LoVo (cell line): ENCODE data around the gene MAGI3.

Source experiments
- DNase-seq: peaks from one replicate; pipeline ENCODE4 v3.0.0-alpha.2; 2016; ENCODE audit warnings: low spot score

The MAGI3 gene

DNA sequence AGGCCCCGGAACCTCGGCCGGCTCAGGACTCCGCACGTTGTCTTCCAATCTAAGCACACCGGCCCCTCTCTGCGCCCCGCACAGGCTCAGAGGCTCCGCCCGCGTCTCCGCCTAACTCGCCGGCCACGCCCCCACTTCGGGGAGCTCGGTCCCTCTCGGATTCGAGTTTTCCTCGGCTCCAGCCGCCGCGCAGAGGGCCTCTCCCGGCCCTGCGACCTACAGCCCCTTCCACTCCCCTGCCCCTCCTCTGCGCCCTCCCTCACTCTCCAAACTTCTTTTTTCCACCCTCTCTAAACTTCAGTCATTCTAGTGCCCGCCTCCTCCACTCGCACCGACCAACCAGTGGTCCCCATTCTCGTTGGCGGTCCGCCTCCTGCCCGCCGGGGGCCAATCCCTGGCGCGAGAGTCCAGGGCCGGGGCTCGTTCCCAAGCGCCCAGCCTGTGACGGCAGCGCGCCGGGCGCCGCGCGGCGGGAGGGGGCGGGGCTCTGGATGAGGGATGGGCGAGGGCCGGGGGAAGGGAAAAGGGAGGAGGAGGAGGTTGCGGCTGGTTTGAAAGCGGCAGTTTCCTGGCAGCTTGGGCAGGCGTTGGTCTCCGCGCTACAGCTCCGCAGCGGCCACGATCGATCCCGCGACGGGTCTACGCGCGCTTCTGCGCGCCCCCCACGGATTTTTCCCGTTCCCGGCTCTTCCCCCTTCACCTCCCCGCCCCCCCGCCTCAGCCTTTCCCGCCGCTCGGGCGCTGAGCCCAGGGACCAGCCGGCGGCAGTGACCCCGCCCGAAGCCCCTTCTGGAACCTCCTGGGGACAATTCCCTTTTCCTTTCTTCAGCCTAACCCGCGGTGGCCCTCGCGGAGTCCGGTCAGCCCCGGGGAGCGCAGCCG, at the start of gene MAGI3:
TSS of gene MAGI3 (plus strand) at position 563 of the 882 bp plus-strand sequence. CDS start 519 bp downstream, outside the sequence.
- DNase-seq, result peak; percentile 97

DNA sequence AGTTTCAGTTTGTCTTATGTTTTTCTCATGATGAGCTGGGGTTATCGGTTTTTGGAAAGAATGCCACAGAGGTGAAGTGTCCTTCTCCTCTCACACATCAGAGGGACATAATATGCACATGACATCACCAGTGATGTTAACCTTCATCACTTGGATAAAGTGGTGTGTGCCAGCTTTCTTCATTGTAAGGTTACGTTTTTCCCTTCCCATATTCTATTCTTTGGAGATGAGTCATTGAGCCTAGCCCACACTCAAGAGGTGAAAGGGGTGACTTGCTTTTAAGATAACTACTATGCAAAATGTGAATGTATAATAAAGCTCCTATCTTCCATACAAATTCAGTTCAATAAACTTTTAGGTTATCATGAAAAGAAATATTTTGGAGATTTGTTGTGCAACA, 36.7 kb upstream of the MAGI3 start:
- DNase-seq, result peak; percentile 11

DNA sequence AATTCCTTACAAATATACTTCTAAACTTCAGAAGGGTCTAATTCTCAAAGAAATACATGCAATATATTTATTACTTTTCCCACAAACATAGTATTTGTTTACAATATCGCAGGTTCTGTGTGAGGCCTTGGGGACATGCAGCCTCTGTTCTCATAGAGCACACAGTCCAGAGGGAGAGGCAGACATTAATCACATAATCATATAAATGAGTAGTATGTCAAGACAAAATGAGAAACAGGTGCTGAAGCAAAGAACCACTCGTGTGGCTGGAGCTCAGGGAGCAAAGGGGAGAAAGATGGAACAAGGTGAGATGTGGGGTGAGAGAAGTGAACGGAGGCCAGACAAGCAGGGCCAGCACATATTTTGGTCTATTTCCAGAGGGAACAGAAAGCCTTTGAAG, 26.4 kb upstream of the MAGI3 start:
- DNase-seq, result no peak

DNA sequence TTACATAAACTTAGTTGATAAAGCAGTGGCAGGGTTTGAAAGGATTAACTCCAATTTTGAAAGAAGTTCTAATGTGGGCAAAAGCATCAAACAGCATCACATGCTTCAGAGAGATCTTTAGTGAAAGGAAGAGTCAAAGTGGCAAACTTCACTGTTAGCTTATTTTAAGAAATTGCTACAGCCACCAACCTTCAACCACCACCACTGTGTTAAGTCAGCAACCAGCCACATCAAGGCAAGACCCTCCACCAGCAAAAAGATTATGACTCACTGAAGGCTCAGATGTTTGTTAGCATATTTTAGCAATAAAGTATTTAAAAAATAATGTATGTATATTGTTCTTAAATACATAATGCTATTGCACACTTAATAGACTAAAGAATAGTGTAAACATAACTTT, 21.3 kb upstream of the MAGI3 start:
- DNase-seq, result no peak

DNA sequence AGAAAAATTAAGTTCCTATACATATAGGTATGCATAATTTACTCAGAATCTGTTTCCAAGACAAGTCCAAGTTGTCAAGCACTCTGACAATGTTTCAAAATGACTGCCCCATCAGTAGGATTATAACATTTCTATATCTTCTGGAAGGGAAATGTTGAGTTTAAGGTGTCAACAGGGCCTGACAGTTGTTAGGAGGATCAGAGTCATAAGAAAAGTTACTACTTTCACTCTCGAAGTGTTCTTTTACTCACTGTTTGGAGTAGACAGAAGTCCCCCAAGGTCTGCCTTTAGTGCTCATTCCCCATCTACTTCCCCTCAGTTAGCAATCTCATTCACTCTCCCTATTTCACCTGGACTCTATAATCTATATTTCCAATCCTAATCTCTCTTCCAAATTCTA, 20.6 kb upstream of the MAGI3 start:
- DNase-seq, result no peak

DNA sequence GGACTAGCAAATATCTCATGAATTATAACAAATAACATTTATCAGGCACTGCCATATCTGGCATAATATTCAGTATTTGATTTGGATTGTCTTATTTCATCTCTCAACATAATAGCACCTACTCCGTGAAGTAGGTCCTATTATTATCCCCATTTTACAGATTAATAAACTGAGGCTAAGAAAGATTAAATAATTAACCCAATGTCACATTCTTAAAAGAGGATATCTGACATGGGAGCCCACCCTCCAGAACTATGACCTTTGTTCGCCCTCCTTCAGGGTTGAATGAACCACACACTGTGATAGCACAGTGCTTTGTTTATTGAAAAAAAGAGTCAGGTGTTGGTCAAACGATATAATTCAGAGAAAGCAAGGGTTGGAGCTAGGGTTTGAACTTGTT, 19.4 kb upstream of the MAGI3 start:
- no peak for DNase-seq

DNA sequence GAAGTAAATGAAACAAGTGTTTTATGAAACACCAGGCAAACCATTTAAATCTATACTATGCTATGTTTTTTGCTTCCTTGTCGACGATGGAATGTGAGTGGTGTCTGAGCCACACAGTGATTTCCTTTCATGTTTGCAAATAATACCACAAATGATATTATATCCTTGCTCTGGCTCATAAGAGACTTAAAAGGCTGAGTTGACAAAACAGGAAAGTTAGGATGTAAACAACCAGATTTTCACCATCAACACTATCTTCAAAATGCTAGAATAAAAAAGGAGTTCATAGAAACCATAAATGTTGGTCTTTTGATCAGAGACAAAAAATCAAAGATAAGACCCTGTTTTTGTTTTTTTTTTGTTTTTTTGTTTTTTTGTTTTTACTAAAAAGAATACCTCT, 17.8 kb upstream of the MAGI3 start:
- no peak for DNase-seq

DNA sequence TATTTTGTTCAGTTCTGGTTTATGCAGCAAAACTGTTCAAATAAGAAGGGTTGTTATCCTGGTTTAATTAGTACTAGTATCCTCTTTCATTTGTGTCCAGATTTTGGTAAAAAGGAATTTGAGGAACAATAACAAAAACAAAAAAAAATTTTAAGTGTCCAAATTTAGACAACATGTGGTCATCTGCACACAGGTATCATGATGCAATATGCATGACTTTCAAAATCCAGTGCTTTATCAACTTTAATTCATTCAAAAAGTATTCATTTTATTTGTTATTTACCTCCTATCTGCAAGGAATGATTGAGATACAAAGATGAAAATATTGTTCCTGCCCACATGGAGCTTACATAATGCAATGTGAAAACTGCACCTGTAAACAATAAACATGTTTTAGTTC, 16.7 kb upstream of the MAGI3 start:
- DNase-seq, result no peak

DNA sequence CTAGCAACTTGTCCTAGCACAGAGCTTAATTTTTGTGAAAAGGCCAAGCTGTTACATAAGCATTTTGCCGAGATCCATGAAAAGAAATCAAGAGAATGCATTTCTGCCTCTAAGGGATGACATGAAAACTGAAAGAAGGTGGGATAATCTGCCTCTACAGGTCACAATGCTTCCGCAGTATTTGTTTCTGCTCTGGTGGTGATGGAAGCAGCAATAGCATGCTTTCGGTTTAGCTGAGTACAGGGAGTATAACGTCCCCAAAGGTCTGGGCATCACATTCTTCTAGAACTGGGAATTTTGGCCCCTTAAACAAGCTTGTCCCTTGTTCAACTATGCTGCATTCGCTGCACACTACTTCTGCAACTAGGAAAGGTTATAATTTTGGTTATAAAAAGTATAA, 14.4 kb upstream of the MAGI3 start:
- no peak for DNase-seq

DNA sequence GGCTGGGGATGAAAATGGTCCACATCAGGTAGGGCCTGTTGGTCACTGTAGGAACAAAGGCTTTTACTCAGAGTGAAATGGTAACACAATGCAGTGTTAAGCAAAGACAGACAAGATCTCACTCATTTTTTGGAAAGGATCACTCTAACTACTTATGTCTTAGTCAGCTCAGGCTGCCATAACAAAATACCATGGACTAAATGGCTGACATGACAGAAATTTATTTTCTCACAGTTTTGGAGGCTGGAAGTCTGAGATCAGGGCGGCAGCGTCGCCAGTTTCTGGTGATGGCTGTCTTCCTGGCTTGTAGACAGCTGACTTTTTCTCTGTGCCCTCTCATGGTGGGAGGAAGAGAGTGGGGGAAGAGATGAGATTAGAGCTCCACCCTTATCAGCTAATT, 10.2 kb upstream of the MAGI3 start:
- DNase-seq, result no peak

DNA sequence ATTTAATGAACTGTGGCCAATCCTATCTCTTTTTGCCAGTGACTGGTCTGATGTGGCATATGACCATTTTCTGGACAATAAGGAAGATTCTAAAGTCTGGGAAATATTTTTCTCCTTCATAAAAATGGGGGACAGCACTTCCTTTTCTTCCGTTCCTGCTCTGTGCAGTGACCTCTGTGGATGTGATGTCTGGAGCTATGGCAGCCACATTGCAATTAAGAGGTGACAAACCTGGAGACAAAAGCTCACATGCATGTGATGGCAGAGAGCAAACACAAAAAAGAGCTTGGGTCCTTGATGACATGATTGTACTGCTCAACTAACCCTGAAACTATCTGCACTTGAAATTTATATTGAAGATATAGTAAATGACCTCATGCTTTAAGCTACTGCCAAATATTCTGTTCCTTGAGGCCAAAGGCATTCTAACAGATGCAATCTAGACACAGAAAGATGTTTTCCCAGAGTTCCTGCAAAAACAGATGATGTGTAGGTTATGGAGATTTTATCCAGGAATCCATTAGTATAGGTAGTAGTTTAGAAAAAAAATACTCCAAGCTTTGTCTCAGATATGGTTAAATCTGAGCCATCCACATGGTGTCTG, 2.2 kb upstream of the MAGI3 start:
- DNase-seq, result no peak

DNA sequence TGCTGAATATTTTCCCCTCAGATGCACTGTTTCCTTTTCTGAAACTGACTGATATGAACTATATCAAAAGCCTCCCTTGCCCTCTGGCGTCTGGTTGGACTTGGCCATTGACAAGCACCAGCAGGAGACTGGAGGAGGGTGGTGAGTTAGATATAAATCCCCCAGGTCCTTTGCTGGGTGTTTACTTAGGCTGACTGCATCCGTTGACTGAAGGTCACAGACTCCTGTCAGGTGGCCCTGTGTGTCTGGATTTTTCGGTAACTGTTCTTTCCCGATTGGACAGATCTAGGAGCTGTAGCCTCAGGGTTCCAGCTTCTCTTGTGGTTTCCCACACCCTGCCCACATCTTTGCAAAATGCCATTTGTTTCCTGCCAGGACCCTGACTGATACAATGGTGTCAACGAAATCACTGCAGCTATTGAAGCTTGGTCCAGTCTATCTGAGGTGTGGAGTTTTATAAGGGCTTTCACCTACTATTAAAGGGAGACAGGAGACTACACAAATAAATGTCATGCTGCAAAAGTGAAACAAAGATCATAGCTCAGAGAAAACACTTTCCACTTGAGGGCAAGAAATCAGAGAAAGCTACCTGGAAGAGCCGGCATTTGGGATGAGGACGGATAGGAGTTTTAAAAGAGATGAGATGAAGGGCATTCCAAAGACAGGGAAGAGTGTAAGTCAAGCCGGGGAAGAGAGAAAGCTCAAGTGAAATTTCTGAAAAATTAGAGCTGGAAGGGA, 1.5 kb upstream of the MAGI3 start:
- DNase-seq, result peak; percentile 70

DNA sequence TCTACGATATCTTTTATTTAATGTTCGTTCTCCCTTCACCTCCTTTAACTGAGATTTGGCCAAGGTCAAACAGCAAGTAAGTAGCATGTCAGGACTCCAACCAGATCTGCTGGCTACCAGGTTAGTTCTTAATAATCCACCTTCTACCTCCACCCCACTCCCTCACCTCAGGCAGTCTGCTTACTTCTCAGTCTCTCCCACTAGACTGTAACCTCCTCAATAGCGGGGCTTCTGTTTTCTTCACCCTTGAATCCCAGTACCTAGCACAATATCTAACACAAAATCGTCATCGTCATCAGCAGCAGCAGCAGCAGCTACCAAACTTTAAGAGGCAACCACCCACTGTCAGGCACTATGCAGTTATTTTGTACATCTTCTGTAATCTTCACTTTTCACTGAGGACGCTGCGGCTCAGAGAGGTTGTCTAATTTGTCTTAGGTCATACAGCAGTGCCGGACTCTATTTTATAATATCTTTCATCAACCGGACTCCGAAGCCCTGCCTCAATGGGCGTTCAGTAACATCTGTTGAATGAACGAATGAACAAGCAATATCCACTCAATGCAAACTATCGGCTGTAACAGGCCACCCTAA, 859 bp upstream of the MAGI3 start:
- no peak for DNase-seq

DNA sequence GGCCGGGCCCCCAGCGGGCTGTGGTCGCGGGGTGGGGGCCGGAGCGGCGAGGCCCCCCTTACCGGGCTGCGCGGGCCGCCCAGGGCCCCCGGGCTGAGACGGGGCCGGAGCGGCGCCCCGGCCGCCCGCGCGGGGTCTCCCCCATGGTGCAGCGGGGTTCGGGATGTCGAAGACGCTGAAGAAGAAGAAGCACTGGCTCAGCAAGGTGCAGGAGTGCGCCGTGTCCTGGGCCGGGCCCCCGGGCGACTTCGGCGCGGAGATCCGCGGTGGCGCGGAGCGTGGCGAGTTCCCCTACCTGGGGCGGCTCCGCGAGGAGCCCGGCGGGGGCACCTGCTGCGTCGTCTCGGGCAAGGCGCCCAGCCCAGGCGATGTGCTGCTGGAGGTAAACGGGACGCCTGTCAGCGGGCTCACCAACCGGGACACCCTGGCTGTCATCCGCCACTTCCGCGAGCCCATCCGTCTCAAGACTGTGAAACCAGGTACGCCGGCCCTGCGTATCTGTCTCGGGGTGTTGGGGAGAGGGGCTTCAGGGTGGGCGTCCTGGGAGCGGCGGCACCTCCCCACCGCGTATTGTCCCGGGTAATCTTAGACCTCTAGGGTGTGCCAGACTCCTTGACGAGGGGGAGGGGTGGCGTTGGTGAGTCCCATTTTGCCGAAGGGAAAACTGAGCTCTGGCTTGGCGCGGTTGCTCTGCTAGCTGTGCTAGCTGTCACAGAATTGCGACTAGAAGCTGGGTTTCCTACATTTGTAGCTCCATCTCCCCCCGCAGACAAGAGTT, 745 bp downstream of the MAGI3 start:
- DNase-seq, result peak; percentile 49

DNA sequence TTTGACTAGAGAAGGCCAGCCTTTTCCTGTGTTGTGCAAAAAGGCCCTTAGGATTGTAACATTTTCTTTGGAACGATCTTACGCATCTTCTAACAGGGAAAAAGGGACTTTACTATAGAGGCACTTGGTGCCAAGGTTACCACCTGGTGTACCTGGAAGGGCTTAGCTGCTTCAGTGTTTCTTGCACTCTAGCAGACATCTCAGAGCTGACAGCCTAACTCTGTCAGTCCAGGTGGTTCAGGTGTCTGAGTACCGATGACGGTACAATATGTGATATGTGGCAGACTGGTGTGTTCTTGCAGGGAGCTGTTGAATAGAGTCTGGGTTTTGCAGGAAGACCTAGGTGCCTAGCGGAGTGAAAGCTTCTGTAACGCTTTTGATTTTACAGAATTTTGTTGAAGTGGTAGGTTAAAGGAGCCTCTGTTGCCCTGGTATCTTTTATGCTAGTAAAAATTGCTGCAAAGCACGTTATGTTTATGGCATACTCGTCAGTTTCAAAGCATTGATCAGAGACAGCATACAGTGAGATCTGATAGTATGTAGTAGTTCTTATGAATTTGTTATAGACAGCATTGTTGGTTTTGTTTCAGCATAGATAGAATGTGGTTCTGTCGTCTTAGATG, 1.4 kb downstream of the MAGI3 start:
- no peak for DNase-seq

DNA sequence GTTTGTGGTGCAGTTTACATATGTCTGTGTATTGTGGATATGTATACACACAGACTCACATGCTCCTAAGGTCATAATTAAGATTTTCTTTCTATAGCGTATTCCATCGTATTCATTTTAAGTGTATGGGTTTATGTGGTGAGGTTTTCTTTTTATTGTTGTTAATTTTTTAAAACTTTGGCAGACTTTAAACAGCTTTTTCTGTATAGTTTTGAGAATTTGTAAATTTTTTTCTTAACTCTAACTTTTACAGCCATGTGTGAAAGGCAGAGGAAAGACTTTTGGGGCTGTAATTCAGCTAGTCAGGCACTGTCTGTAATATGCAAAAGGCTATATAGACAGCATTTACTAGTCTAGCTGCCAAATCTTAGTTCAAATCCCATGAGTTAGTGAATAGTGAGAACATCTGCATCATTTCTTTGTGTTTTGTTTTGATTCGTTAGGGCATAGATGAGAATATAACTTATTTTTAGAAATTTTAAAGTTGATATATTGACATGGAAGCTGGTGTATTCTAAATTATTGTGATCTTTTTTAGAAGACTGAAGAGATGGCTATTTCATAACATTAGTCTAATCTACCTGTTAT, 2.3 kb downstream of the MAGI3 start:
- DNase-seq, result no peak

DNA sequence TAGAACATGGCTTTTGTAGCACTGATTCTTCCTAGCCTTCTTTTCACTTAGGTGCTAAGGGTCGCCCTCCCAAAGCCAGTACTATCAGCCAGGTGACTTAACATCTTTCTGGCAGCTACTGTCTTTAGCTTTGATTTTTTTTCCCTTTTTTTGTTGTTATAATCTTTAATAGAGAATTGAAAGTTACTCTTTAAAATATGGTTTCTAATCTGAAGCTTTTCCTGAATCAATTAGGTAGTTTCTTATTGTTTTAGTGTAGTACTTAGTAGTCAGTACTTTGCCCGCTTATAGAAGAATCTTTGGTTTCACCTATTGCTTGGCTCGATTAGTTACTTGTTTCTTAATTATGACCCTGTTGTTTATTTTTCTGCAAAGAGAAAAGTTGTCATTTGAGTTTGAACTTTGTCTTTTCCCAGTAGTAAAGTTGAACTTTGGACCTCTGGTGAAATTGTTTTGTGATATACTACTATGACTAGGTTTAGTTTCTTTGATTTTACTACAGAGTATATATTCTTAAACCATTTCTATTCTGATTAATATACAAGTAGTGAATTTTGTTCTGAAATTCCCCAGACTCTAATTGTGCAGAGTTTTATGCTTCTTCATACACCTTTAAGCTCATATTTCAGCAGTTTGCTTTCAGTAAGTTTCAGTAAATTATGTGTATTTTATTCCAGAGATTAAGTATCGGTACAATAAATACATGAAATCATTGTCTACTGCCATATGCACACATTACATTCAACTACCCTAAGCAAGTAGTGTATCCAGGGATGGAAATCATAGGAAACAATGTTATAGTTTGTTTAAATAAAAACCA, 3.9 kb downstream of the MAGI3 start:
- peak; percentile 54 for DNase-seq

DNA sequence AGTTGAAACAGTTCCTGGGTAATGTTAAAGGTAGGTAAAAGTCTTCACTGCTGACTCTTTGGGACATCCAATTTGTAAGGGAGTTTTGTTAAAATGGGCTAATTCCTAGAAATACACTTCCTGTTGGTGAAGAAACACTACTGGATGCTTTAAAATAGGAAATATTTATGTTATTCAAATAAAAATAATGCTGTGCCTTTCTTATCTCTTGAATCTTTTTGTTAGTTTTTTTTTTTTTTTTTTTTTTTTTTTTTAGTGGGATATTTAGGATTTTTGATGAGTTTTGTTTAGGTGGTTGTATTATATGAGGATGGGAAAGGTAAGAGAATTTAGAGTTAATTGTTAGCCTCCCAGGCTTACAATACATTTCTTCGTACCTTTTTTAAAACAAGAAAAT, 4.5 kb downstream of the MAGI3 start:
- no peak for DNase-seq

DNA sequence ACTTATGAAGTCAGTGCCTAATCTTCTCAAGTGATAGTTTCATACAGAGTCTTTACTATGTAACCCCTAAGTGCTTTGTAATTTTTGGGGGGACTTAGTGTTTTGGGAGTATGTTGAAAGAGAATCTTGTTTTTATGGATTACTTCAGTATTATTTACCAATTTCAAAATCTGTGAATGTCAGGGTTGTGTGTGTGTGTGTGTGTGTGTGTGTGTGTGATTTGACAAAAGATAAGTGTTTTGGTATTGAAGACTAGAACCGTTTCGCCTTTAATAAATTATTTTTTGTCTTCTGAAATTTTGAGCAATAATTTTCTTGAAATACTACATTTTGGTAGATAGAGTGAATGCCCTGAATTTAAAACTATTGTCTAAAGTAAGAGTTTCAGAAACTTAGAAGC, 5.8 kb downstream of the MAGI3 start:
- DNase-seq, result no peak

DNA sequence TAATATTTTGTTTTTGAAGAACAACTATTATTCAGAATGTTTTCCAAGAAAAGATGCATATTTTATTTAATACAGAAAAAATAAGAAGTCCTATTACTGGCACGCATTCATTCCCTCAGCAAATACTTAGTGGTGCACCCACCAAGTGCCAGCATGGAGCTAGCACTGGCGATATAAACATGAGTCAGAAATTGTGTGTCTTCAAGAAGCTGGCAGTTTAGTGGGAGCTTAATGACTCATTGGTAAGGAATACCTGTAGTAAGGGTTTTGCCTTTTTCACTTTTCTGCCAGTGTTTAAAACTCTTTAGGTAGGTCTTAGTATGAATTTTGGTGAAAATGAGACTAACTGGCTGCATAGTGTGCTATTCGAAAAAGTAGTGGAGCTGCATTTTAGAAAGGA, 6.3 kb downstream of the MAGI3 start:
- DNase-seq, result peak; percentile 83
